Upper lobe of left lung (tissue), 6 donors: ENCODE data around the gene SLC9C2. TPM values are rescaled to one million over a fixed set of nuclear protein-coding genes. Genes with fewer than 3 reads are reported as not detected.

Experiments
- ATAC-seq, 2 donors: fragments of 200-7000 bp; cut with Tn5 transposase; one replicate each; pipeline ENCODE4 v1.9.1; 2022; ENCODE audit warnings: mild to moderate bottlenecking in 2 of 2, moderate library complexity in 2 of 2; ENCODE audit not compliant: low FRiP score in 2 of 2
- DNase-seq, 2 donors: peaks; one replicate each; pipeline ENCODE4 v3.0.0-alpha.2; 2019 to 2020
- H3K27ac ChIP-seq, 4 donors: fragments of 200-600 bp; sonication (generic); one replicate each; pipeline ENCODE4 v1.5.1; 2016 to 2019
- H3K27me3 ChIP-seq, 4 donors: fragments of 200-600 bp; sonication (generic); one replicate each; pipeline ENCODE4 v1.5.1; 2017 to 2019
- H3K36me3 ChIP-seq, 4 donors: fragments of 200-600 bp; sonication (generic); one replicate each; pipeline ENCODE4 v1.5.1; 2016 to 2019
- H3K4me1 ChIP-seq, 4 donors: fragments of 200-600 bp; sonication (generic); one replicate each; pipeline ENCODE4 v1.5.1; 2018 to 2019
- H3K4me3 ChIP-seq, 4 donors: fragments of 200-600 bp; sonication (generic); one replicate each; pipeline ENCODE4 v1.5.1; 2017 to 2019; ENCODE audit warnings: mild to moderate bottlenecking in 2 of 4, moderate library complexity in 1 of 4
- H3K9me3 ChIP-seq, 4 donors: fragments of 200-600 bp; sonication (generic); one replicate each; pipeline ENCODE4 v1.5.1; 2018 to 2019
- EP300 ChIP-seq, 4 donors: sonication (generic); formaldehyde crosslinking; IDR thresholded peaks; one replicate each; pipeline ENCODE4 v1.5.1; 2017; ENCODE audit warnings: antibody characterized with exemption in 4 of 4, control low read depth in 2 of 4
- POLR2A ChIP-seq, 4 donors: fragments of 450-650 bp; IDR thresholded peaks; one replicate each; pipeline ENCODE4 v1.5.1; 2016 to 2017; ENCODE audit warnings: antibody characterized with exemption in 4 of 4, mild to moderate bottlenecking in 2 of 4
- POLR2AphosphoS5 ChIP-seq, 2 donors: sonication (generic); formaldehyde crosslinking; IDR thresholded peaks; one replicate each; pipeline ENCODE4 v1.5.1; 2017; ENCODE audit warnings: antibody characterized with exemption in 2 of 2
- WGBS, 2 donors: methylation state at CpG; one replicate each; pipeline ENCODE4 v1.1.5; 2017 to 2018; 5-methylcytosine and 5-hydroxymethylcytosine counted together
- total RNA-seq, 6 donors: library from RNA; depleted of rRNA in 4 of 6; stranded (reverse); fragments of >200 nt in 4 of 6; gene quantifications; one replicate each; pipeline versions ENCODE4 v1.1.0 to v1.2.1, GENCODE V29; 2016 to 2021
- TF ChIP-seq, protein P1 (sequence below), 6 experiments: fragments of 450-650 bp in 4 of 6; fragments of 200-600 bp in 2 of 6; sonication (generic) in 2 of 6; IDR thresholded peaks; one replicate each; pipeline ENCODE4 v1.5.1; 2016 to 2019; ENCODE audit warnings: antibody characterized with exemption in 6 of 6
- donor health status: DM: no; HTN: no; CAD: no; lungs with moderate emphysema.
- donor health status: DM: no; HTN: yes; CAD: no; lungs with severe emphysema.

Gene SLC9C2
- total RNA-seq, 6 donors from 2014 or later, result 0.15 to 1.5 (median 0.76) TPM; not detected in 2

DNA sequence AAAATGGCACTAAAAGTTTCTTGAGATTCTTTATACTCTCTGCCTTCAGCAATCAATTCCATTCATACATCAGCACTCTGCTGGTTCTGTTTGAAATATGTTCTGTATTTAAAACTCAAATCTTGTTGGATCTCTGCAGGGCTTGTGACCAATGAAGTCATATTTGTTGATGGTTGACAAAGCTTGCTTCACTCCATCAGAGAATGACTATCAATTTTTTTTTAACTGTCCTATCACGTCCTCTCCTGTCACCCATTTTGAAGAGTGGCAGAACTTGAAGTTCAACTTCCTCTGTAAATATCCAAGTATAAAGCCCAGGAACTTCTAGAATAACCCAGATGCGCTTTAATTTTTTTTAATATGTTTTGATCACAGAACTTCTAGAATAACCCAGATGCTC is 114.9 kb downstream of the SLC9C2 start:
- WGBS, 2 donors, result 79 to 86% methylated on average over 2 of the region's 2 CpGs
- Histone ChIP-seq H3K36me3 (peaks cover 39 to 74% (median 56%) of the 10 kb centered on the region in 4 donors), H3K4me1 (no peaks in the 10 kb centered on the region), H3K27me3 (no peaks in the 10 kb centered on the region), H3K4me3 (no peak overlapping the region), H3K27ac (no peak overlapping the region), H3K9me3 (no peaks in the 10 kb centered on the region)
- DNase-seq, result no peak
- TF ChIP-seq POLR2A (IDR thresholded peaks at IDR 0.05) (no peak), POLR2AphosphoS5 (IDR thresholded peaks at IDR 0.05) (no peak), EP300 (IDR thresholded peaks at IDR 0.05) (no peak)
- TF ChIP-seq, protein P1, sequence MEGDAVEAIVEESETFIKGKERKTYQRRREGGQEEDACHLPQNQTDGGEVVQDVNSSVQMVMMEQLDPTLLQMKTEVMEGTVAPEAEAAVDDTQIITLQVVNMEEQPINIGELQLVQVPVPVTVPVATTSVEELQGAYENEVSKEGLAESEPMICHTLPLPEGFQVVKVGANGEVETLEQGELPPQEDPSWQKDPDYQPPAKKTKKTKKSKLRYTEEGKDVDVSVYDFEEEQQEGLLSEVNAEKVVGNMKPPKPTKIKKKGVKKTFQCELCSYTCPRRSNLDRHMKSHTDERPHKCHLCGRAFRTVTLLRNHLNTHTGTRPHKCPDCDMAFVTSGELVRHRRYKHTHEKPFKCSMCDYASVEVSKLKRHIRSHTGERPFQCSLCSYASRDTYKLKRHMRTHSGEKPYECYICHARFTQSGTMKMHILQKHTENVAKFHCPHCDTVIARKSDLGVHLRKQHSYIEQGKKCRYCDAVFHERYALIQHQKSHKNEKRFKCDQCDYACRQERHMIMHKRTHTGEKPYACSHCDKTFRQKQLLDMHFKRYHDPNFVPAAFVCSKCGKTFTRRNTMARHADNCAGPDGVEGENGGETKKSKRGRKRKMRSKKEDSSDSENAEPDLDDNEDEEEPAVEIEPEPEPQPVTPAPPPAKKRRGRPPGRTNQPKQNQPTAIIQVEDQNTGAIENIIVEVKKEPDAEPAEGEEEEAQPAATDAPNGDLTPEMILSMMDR (IDR thresholded peaks at IDR 0.05), result no peak
- ATAC-seq, result no peak

GRCh38 chr1:173485401-173485800 is 117.5 kb downstream of the SLC9C2 start:
- ATAC-seq, result no peak
- Histone ChIP-seq H3K9me3 (no peaks in the 10 kb centered on the region), H3K27me3 (no peaks in the 10 kb centered on the region), H3K4me3 (no peak overlapping the region), H3K27ac (no peak overlapping the region), H3K4me1 (peaks cover 0 to 1% (median 0%) of the 10 kb centered on the region in 4 donors), H3K36me3 (peaks cover 59 to 100% (median 77%) of the 10 kb centered on the region in 4 donors)
- DNase-seq, result no peak
- TF ChIP-seq POLR2AphosphoS5 (IDR thresholded peaks at IDR 0.05) (no peak), EP300 (IDR thresholded peaks at IDR 0.05) (no peak), POLR2A (IDR thresholded peaks at IDR 0.05) (no peak)
- TF ChIP-seq, protein P1 (IDR thresholded peaks at IDR 0.05), result no peak
- WGBS, 2 donors, result 92 to 95% methylated on average over 7 of the region's 7 CpGs

GRCh38 chr1:173484276-173484675 is 118.6 kb downstream of the SLC9C2 start:
- H3K4me1 ChIP-seq, result peaks cover 8 to 10% (median 9%) of the 10 kb centered on the region in 4 donors
- ATAC-seq (no peak), DNase-seq (no peak)
- H3K4me3 ChIP-seq, result no peak overlapping the region
- WGBS, 2 donors, result 90 to 97% methylated on average over 2 of the region's 2 CpGs
- H3K9me3 ChIP-seq, result no peaks in the 10 kb centered on the region
- no peaks in the 10 kb centered on the region for H3K27me3 ChIP-seq
- peaks cover 59 to 93% (median 76%) of the 10 kb centered on the region in 4 donors for H3K36me3 ChIP-seq
- H3K27ac ChIP-seq, result no peak overlapping the region
- TF ChIP-seq POLR2A (IDR thresholded peaks at IDR 0.05), result no peak
- TF ChIP-seq EP300 (IDR thresholded peaks at IDR 0.05), result no peak
- no peak for TF ChIP-seq POLR2AphosphoS5 (IDR thresholded peaks at IDR 0.05)
- TF ChIP-seq, protein P1 (IDR thresholded peaks at IDR 0.05), result no peak

- Histone ChIP-seq H3K27ac (no peak overlapping the region), H3K4me1 (peaks cover 20 to 24% (median 21%) of the 10 kb centered on the region in 4 donors), H3K4me3 (no peak overlapping the region), H3K27me3 (no peaks in the 10 kb centered on the region), H3K36me3 (peaks cover 57 to 77% (median 62%) of the 10 kb centered on the region in 4 donors), H3K9me3 (no peaks in the 10 kb centered on the region)
- no peak for DNase-seq
- no peak for ATAC-seq
- WGBS, 2 donors, result 84 to 91% methylated on average over 1 of the region's 1 CpG
- TF ChIP-seq EP300 (IDR thresholded peaks at IDR 0.05), result no peak
- no peak for TF ChIP-seq POLR2A (IDR thresholded peaks at IDR 0.05)
- TF ChIP-seq, protein P1 (IDR thresholded peaks at IDR 0.05), result no peak
Observed at GRCh38 chr1:173482683-173483082, 120.2 kb downstream of the SLC9C2 start.

DNA sequence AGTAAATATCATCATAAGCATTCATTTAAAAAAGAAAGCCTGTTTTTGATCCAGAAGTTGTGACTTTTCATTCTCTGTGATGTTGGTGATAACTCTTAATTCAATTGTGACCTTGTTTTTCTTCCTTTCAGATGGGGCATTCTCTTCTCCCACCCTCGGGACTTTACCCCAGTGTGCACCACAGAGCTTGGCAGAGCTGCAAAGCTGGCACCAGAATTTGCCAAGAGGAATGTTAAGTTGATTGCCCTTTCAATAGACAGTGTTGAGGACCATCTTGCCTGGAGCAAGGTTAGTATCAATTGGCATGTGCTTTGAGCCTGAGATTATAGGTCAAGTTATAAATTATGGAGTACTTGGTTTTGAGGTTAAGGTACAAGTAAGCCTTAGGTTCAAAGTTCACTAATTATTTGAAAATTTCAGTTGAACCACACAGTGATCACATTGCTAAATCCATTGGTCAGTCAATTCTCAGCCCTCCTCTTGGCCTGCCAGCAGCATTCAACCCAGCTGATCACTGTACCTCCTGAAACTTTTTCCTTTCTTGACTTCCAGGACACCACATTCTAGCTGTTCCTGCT is 121.6 kb downstream of the SLC9C2 start:
- 69 to 89% methylated on average over 1 of the region's 1 CpG for WGBS, 2 donors

More for the DNA sequence above, 121.6 kb downstream of the SLC9C2 start:
- Histone ChIP-seq H3K27me3 (no peaks in the 10 kb centered on the region), H3K9me3 (no peaks in the 10 kb centered on the region), H3K4me1 (peaks cover 20 to 26% (median 24%) of the 10 kb centered on the region in 4 donors), H3K36me3 (peaks cover 43 to 63% (median 49%) of the 10 kb centered on the region in 4 donors), H3K27ac (no peak overlapping the region), H3K4me3 (no peak overlapping the region)
- DNase-seq (no peak), ATAC-seq (no peak)
- TF ChIP-seq, protein P1 (IDR thresholded peaks at IDR 0.05), result no peak
- TF ChIP-seq POLR2AphosphoS5 (IDR thresholded peaks at IDR 0.05), result no peak
- no peak for TF ChIP-seq POLR2A (IDR thresholded peaks at IDR 0.05)
